Measurements from ENCODE around the gene PFKFB1.

The PFKFB1 gene

DNA sequence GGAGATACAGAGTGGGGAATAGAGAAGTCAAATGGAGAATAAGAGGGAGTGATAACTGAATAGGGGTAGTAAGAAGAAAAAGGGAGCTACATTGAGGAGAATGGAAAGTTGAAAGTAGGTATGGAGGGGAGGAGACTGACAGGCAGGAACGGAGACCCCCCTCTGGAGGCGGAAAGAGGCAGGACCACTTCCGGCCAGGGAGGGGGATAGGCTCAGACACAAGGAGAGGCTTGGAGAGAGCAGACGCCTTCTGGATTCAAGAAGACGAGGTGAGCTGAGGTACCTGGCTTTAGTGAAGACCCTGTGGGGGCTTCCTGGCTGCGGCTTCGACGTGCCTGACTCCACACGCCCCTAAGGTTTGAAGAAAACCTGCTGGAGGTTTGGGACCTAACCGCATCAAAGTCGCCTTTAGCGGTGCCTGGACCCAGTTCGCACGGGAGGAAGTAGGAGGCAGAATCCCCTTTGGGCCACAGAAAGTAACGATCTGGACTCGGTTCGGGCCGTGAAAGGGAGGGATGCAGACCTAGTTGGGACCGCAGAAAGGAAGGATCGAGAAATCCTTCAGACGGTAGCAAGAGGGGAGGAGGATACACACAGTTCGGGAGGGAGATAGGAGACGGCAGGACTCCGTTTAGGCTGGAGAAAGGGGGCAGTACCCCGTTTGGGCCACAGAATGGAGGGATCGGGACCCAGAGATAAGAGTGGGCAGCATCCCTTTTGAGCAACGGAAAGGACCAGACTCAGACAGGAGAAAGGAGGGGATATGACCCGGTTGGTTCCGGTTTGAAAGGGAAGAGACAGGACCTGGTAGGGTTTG lies 73.2 kb downstream of the PFKFB1 start, which contains the start of gene TRO:
TRO (plus strand) TSS at position 215 of the 817 bp plus-strand sequence. CDS start 1,423 bp downstream, outside the sequence.
- peak; percentile 65 to 69 for DNase-seq

GRCh38 chrX:54909941-54910340 lies 84.0 kb downstream of the PFKFB1 start:
- DNase-seq: no peak

GRCh38 chrX:54894159-54894558 lies 99.8 kb downstream of the PFKFB1 start:
- DNase-seq: no peak

- DNase-seq: peak; percentile 64 to 83
These were observed 102.4 kb downstream of the PFKFB1 start for GRCh38 chrX:54891573-54891972.

GRCh38 chrX:54885740-54886139 lies 108.2 kb downstream of the PFKFB1 start:
- DNase-seq: no peak
